Prostate gland (tissue), 2 donors: ENCODE data around the gene PRKG1. TPM values are rescaled to one million over a fixed set of nuclear protein-coding genes. Genes with fewer than 3 reads are reported as not detected.

Source experiments
- DNase-seq: peaks from one replicate; pipeline ENCODE4 v3.0.0-alpha.2; 2019; ENCODE audit warnings: low spot score
- H3K27ac ChIP-seq, 2 donors: fragments of 200-600 bp; sonication (generic); 2 replicates each; pipeline ENCODE4 v1.5.1; 2017 to 2019
- H3K27me3 ChIP-seq: fragments of 200-600 bp; sonication (generic); replicated peaks from 2 replicates; pipeline ENCODE4 v1.5.1; 2019; ENCODE audit not compliant: insufficient read depth
- H3K36me3 ChIP-seq, 2 donors: fragments of 200-600 bp; sonication (generic); 1 replicate in 1 of 2; 2 replicates in 1 of 2; pipeline versions ENCODE4 v1.5.1 to v1.8.1; 2017 to 2019
- H3K4me1 ChIP-seq: fragments of 200-600 bp; sonication (generic); replicated peaks from 2 replicates; pipeline ENCODE4 v1.5.1; 2019
- H3K4me3 ChIP-seq, 2 donors: fragments of 200-600 bp; sonication (generic); 2 replicates each; pipeline ENCODE4 v1.5.1; 2017 to 2019
- H3K9me3 ChIP-seq: fragments of 200-600 bp; sonication (generic); 2 replicates; pipeline ENCODE4 v1.5.1; 2017
- CTCF ChIP-seq, 4 experiments: fragments of 200-600 bp in 2 of 4; fragments of 450-650 bp in 2 of 4; sonication (generic) in 2 of 4; IDR thresholded peaks; 1 replicate in 3 of 4; 2 replicates in 1 of 4; pipeline ENCODE4 v1.5.1; 2016 to 2019; ENCODE audit warnings: antibody characterized with exemption in 4 of 4, mild to moderate bottlenecking in 2 of 4, moderate library complexity in 2 of 4
- POLR2A ChIP-seq: fragments of 450-650 bp; IDR thresholded peaks from one replicate; pipeline ENCODE4 v1.6.1; 2016; ENCODE audit warnings: antibody characterized with exemption, mild to moderate bottlenecking
- POLR2AphosphoS5 ChIP-seq: sonication (generic); formaldehyde crosslinking; IDR thresholded peaks from one replicate; pipeline ENCODE4 v1.6.1; 2017; ENCODE audit warnings: antibody characterized with exemption
- WGBS: methylation state at CpG from one replicate; pipeline ENCODE4 v1.1.5; 2018; 5-methylcytosine and 5-hydroxymethylcytosine counted together
- intact Hi-C: fragments of 100-400 bp; cut with DNase I; formaldehyde crosslinking; loops from one replicate; pipeline ENCODE4 v1.14.2; 2022
- total RNA-seq, 2 donors: library from RNA; depleted of rRNA; stranded (reverse); fragments of >200 nt; gene quantifications; one replicate each; pipeline ENCODE4 v1.1.0, GENCODE V29; 2016

The PRKG1 gene
- total RNA-seq, 2 donors from 2014 or later = 2.7 to 9.0 TPM

DNA sequence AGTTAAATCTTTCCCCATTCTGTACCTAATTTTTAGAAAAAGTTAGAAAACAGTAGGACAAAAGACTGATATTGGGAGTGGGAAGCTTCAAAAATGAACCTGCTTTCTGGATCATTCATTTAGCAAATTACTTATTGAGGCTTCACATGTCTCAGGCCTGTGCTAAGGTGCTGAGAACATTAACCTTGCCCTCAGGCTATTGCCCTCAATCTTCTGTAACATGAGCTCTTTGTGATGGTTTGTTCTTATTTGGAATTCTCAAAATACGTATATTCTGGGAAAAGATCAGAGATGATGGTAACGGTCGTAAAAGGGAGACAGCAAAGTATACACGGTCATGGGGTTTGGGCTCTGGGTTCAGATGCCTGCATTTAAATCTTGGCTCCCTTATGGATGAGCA, 39.5 kb upstream of the PRKG1 start:
- Histone ChIP-seq H3K4me3 (no peak overlapping the region), H3K36me3 (no peaks in the 10 kb centered on the region), H3K4me1 (no peaks in the 10 kb centered on the region), H3K9me3 (no peaks in the 10 kb centered on the region), H3K27me3 (no peaks in the 10 kb centered on the region), H3K27ac (no peak overlapping the region)
- no peak for TF ChIP-seq POLR2A
- TF ChIP-seq CTCF (IDR thresholded peaks at IDR 0.05) = no peak
- TF ChIP-seq POLR2AphosphoS5 = no peak
- intact Hi-C loops = no loop called here
- whole genome bisulfite sequencing = 78% methylated on average over 4 of the region's 4 CpGs
- no peak for DNase-seq

DNA sequence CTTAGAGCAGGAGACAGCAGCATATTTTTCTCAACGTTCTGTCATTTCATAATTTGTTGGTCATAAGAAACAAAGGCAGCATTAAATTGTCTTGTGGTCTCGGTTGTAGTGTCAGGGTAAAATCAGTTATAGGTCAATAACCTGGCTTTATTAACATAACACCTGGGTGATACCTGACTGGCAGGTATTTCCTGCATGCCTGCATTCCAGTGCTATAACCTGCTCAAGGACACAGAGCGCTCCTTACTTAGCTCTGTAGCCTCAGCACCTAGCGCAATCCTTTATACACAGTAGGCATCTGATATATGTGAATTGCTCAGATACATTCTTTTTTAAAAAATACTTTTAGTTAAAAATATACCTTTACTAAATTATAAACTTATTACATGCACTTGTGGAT, 38.9 kb upstream of the PRKG1 start:
- WGBS = 69% methylated on average over 4 of the region's 4 CpGs
- no peak for DNase-seq
- TF ChIP-seq POLR2AphosphoS5 = no peak
- no peak for TF ChIP-seq CTCF (IDR thresholded peaks at IDR 0.05)
- no peak for TF ChIP-seq POLR2A
- no peaks in the 10 kb centered on the region for H3K36me3 ChIP-seq
- H3K27ac ChIP-seq = no peak overlapping the region
- intact Hi-C loops = no loop called here
- H3K27me3 ChIP-seq = no peaks in the 10 kb centered on the region
- no peak overlapping the region for H3K4me3 ChIP-seq
- H3K9me3 ChIP-seq = no peaks in the 10 kb centered on the region
- H3K4me1 ChIP-seq = no peaks in the 10 kb centered on the region

- no peak overlapping the region for H3K27ac ChIP-seq
- no peaks in the 10 kb centered on the region for H3K36me3 ChIP-seq
- no peaks in the 10 kb centered on the region for H3K4me1 ChIP-seq
- DNase-seq = no peak
- no peak for TF ChIP-seq CTCF (IDR thresholded peaks at IDR 0.05)
- no peak for TF ChIP-seq POLR2AphosphoS5
- TF ChIP-seq POLR2A = no peak
- intact Hi-C loops = no loop called here
- 87% methylated on average over 2 of the region's 2 CpGs for WGBS
- H3K9me3 ChIP-seq = no peaks in the 10 kb centered on the region
- H3K4me3 ChIP-seq = no peak overlapping the region
- no peaks in the 10 kb centered on the region for H3K27me3 ChIP-seq
Observed at GRCh38 chr10:51045871-51046270, 28.4 kb upstream of the PRKG1 start.

DNA sequence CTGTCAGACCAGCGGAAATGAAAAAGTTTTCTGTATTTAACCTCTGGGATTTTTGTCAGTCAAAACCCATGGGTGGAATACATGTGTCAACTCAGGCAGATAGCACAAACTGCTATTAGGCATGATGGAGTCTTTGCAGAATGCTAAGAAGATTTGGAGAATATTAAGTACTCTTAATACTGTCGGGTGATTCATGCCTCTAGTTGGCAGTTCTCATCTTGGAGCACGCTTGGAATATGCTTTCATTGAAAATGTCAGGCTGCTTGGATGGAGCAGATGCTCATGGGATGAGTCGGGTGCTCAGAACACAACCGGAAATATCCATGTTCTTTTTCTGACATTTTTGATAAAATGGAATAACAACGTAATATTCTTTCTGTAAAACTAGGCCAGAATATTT, 27.6 kb upstream of the PRKG1 start:
- TF ChIP-seq POLR2A (no peak), CTCF (IDR thresholded peaks at IDR 0.05) (no peak), POLR2AphosphoS5 (no peak)
- Histone ChIP-seq H3K4me1 (no peaks in the 10 kb centered on the region), H3K9me3 (no peaks in the 10 kb centered on the region), H3K4me3 (no peak overlapping the region), H3K27me3 (no peaks in the 10 kb centered on the region), H3K27ac (no peak overlapping the region), H3K36me3 (no peaks in the 10 kb centered on the region)
- intact Hi-C loops = no loop called here
- WGBS = 87% methylated on average over 6 of the region's 6 CpGs
- DNase-seq = no peak

DNA sequence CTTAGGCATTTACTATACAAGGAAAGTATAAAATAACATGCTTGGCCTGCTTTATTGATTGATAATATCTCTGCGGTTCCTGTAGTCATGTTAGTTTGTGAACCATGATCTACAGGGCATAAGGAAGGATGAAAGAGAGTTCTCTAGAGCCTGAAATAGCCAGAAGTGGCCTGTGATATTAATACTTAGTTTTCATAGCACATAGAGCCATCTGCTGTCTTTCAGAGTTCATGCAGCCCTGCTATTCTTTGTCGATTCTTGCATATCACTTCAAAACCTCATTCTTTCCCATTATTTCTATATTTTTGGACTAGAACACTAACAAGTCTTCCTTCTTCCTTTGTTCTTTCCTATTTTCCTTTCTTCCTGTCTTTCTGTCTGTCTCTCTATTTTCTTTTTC, 26.4 kb upstream of the PRKG1 start:
- intact Hi-C loops = no loop called here
- WGBS = 74% methylated on average over 2 of the region's 2 CpGs

More for the DNA sequence above, 26.4 kb upstream of the PRKG1 start:
- Histone ChIP-seq H3K27ac (no peak overlapping the region), H3K36me3 (no peaks in the 10 kb centered on the region), H3K4me1 (no peaks in the 10 kb centered on the region), H3K4me3 (no peak overlapping the region), H3K9me3 (no peaks in the 10 kb centered on the region), H3K27me3 (no peaks in the 10 kb centered on the region)
- TF ChIP-seq CTCF (IDR thresholded peaks at IDR 0.05) (no peak), POLR2AphosphoS5 (no peak)
- no peak for DNase-seq
